ENCODE measurements around the gene NTHL1.

DNA sequence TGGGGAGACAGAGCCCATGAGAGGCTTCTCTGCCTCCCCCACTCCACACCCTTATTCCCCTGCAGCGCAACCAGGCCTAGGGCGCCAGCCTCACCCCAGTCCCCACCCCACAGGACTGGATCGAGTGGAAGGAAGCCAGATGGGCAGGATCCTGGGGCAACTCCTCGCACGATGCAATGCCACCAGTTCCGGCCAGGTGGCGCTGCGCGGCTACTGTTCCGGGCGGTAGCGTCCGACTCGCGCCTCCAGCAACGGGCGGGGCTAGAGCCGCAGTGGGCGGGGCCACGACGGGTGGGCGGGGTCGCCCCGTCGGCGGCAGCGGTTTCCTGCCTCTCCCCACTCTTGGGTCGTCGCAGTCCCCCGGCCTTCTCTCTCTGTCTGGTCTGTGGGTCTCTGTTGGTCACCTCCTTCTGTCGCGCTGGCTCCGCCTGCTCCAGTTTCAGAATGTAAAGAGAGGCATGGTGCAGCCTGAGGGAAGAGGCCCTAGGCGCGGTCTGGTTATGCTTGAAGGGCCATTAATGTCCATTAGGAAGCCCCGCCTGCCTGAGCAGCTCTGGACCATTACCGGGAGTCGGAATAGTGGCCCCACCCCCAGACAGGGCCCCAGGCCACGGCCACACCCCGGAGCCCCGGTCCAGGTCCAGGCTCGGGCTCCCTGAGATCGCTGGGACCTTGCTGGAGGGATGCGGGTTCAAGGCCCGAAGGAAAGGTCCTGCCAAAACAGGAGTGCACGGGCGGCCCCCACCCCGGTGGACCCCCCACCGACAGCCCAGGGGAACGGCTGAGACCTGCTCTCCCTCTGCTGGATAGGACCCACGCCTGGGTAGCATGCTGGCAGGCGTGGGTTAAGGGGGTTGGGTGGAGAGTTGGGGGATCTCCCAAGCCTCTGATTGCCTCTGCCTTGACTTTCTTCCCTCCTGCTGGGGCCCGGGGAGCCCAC, 24.3 kb downstream of the NTHL1 start:
- no peak for TF ChIP-seq POLR2A (IDR thresholded peaks at IDR 0.05)
- TF ChIP-seq, protein P1, sequence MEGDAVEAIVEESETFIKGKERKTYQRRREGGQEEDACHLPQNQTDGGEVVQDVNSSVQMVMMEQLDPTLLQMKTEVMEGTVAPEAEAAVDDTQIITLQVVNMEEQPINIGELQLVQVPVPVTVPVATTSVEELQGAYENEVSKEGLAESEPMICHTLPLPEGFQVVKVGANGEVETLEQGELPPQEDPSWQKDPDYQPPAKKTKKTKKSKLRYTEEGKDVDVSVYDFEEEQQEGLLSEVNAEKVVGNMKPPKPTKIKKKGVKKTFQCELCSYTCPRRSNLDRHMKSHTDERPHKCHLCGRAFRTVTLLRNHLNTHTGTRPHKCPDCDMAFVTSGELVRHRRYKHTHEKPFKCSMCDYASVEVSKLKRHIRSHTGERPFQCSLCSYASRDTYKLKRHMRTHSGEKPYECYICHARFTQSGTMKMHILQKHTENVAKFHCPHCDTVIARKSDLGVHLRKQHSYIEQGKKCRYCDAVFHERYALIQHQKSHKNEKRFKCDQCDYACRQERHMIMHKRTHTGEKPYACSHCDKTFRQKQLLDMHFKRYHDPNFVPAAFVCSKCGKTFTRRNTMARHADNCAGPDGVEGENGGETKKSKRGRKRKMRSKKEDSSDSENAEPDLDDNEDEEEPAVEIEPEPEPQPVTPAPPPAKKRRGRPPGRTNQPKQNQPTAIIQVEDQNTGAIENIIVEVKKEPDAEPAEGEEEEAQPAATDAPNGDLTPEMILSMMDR (IDR thresholded peaks at IDR 0.05): peak; percentile 95 to 99 (median 97)

Data from testis (tissue), 2 donors.